Mammary epithelial cell (primary cell): ENCODE results near the gene HSBP1L1.

Experiments
- EZH2 ChIP-seq: IDR thresholded peaks from 2 replicates; pipeline ENCODE4 v1.6.1; 2012; ENCODE audit warnings: low read length, inconsistent platforms, borderline replicate concordance
- TF ChIP-seq, protein P1 (sequence below), 2 donors: IDR thresholded peaks in 1 of 2; conservative IDR thresholded peaks in 1 of 2; 2 replicates each; pipeline ENCODE4 v1.5.1; 2011 to 2012; ENCODE audit warnings: inconsistent platforms in 2 of 2, low read length in 2 of 2, mild to moderate bottlenecking in 2 of 2, control low read depth in 1 of 2, low read depth in 1 of 2; ENCODE audit not compliant: insufficient read depth in 1 of 2; ENCODE audit errors: extremely low read depth in 1 of 2

DNA sequence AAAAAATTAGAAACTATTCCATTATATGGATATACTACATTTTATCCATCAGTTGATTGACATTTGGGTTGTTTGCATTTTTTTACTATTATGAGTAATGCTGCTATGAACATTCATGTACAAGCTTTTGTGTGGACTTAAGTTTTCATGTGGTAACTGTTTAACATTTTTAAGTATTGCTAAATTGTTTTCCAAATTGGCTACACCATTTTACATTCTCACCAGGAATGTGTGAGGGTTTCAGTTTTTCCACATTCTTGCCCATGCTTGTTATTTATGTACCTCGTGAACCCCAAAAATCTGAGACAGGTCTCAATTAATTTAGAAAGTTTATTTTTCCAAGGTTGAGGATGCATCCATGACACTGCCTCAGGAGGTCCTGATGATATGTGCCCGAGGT lies 27.1 kb downstream of the HSBP1L1 start:
- TF ChIP-seq, protein P1, sequence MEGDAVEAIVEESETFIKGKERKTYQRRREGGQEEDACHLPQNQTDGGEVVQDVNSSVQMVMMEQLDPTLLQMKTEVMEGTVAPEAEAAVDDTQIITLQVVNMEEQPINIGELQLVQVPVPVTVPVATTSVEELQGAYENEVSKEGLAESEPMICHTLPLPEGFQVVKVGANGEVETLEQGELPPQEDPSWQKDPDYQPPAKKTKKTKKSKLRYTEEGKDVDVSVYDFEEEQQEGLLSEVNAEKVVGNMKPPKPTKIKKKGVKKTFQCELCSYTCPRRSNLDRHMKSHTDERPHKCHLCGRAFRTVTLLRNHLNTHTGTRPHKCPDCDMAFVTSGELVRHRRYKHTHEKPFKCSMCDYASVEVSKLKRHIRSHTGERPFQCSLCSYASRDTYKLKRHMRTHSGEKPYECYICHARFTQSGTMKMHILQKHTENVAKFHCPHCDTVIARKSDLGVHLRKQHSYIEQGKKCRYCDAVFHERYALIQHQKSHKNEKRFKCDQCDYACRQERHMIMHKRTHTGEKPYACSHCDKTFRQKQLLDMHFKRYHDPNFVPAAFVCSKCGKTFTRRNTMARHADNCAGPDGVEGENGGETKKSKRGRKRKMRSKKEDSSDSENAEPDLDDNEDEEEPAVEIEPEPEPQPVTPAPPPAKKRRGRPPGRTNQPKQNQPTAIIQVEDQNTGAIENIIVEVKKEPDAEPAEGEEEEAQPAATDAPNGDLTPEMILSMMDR (conservative IDR thresholded peaks at IDR 0.05 in 1 of 2, IDR thresholded peaks at IDR 0.05 in 1 of 2; ENCODE audit: extremely low read depth in 1 of 2, insufficient read depth in 1 of 2, low read depth in 1 of 2, low read length in 2 of 2) = no peak
- TF ChIP-seq EZH2 = no peak
